NCI-H2081 treated with DMSO at 0.1 percent for 48 hours (cell line): ENCODE results near the gene ASXL2.
"Not testable (repeated sequence)": the region's sequence is repeated elsewhere in the genome, so short reads cannot be mapped to it uniquely, and the experiment has no call there.

Experiments
- DNase-seq: peaks from one replicate; lab custom pipeline; 2025; lab: John Stamatoyannopoulos, UW

ASXL2 gene

DNA sequence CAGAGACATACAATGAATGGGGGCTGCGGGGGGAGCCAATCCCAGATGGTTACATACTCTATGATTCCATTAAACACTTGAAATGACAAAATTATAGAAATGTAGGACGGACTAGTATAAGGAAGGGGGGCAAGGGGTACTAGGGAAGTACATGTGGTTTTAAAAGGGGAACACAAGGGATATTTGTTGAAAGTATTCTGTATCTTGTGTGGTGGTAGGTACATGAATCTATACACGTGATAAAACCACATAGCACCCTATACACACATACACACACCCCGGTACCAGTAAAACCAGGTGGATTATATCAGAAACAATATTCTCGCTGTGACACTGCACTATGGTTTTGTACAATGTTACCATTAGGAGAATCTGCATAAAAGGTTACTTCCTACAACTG, 45.4 kb downstream of the ASXL2 start:
- DNase-seq = no peak

DNA sequence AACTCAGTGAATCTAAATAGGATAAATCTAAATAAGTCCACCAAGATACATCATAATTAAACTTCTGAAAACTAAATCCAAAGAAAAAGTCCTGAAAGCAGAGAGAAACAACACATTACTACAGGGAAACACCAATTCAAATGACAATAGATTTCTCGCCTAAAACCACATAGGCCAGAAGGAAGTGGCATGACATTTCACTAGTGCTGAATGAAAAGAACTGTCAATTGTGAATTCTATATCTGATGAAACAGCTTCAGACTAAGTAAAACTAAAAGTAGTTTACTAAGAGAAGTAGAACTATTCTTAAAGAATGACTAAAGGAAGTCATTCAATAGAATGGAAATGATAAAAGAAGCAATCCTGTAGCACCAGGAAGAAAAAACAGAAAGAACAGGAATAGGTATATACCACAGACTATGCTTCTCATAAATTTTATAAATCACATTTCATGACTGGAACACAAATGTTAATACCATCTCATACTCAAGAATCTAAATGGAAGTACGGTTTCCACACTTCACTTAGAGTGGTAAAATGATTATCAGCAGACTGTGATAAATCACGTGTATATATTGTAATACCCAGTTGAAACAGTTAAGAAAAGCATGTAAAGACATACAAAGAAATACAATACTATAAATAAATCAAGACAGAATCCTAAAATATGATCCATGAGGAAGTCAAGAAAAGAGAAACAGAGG, 46.4 kb downstream of the ASXL2 start:
- DNase-seq = no peak

DNA sequence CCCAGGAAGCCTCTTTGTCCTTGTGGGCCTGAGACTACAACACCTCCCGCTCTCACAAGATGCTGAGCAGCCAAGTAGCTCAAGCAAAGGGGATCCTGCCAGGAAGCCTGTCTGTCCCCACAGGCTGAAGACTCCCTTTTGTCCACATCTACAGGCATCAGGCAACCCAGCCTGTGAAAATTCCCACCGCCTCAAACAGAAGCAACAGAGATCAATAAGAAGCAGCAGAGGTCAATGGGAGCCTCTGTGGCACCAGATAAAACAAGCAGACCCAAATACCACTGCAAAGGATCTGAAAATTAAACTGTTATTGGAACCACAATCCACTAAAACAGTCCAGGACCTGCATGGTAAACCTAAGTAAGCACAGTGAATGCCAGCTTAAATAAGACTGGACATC, 48.5 kb downstream of the ASXL2 start:
- DNase-seq = no peak

DNA sequence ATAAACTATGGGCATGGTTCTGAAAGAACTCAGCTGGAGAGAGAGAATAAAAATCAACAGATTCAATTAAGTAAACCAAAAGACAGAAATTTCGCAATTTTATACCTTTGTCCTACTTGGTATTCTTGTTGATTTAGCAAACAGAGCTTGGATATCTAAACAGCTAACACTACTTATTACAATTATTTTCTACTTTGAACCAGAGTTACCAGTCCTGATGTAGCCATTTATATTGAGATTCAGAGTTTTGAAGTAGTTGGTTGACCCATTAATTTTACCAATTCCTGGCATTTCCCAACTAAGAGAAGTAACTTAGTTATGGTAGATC, 48.9 kb downstream of the ASXL2 start:
- DNase-seq = no peak

DNA sequence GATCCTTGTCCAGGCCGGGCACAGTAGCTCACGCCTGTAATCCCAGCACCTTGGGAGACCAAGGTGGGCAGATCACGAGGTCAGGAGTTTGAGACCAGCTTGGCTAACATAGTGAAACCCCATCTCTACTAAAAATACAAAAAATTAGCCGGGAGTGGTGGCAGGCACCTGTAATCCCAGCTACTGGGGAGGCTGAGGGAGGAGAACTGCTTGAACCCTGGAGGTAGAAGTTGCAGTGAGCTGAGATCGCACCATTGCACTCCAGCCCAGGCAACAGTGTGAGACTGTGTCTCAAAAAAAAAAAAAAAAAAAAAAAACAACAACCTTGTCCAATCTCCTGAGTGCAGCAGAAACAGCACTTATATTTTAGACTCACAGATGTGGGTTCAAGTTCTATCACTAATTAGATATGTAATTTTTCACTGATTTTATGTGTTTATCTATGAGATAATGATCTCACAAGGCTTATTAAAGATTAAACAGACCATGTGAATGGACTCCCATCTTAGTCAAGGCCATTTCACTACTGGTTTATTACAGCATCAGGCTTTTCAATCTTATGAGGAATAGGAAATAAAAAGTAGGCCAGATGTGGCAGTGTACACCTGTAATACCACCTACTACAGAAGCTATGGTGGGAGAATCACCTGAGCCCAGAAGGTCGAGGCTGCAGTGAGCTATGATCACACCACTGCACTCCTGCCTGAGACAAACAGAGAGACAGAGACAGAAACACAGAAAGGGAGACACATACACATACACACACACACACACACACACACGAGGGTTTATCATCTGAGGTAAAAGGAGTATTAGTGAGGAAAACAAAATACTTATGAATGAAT, 49.5 kb downstream of the ASXL2 start:
- DNase-seq = not testable (repeated sequence)

DNA sequence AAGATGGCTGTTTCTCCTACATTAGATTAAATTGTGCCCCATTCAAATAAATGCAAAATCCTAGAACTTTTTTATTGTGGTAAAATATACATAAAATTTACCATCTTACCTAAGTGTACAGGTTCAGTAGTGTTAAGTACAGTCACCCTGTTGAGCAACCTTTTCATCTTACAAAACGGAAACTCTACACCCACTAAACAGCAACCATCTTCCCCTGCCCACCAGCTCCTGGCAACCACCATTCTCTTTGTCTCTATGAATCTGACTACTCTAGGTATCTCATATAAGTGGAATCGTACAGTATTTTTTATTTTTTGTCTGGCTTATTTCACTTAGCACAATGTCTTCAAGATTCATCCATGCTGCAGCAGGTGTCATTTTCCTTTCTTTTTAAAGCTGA, 53.0 kb downstream of the ASXL2 start:
- no peak for DNase-seq

DNA sequence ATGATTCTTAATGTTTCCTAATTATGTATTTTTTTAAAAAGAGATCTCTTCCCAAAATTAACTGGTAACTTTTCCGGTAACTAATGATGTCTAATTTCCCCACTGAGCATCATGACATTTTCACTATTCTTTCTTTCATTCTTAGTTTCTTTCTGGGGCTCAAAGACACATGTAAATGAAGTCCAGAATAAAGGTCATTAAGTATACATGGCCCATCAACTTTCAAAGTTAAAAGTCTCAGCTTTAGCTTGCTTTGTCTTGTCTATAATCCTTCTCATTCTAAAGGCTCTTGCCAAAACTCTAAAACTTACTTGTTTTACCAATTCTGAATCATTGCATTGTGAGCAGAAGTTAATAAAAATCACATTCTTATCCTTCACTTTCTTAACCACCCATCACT, 53.6 kb downstream of the ASXL2 start:
- DNase-seq = no peak

DNA sequence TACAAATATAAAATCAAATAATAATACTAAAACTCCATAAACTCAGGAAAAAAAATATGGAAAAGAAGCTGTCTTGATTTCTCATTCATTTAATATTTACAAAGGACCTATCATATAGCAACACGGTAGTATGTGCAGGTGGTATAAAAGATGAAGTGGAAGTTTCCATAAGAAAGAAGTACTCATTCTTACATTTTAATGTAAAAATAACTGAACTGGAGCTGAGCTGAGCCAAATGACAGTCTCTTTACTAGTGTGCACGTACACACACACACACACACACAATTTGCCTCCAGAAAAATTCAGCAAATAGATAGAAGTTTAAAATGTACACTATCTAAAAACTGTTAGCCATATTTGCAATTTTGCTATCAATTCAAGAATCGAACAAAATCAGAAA, 54.1 kb downstream of the ASXL2 start:
- no peak for DNase-seq

DNA sequence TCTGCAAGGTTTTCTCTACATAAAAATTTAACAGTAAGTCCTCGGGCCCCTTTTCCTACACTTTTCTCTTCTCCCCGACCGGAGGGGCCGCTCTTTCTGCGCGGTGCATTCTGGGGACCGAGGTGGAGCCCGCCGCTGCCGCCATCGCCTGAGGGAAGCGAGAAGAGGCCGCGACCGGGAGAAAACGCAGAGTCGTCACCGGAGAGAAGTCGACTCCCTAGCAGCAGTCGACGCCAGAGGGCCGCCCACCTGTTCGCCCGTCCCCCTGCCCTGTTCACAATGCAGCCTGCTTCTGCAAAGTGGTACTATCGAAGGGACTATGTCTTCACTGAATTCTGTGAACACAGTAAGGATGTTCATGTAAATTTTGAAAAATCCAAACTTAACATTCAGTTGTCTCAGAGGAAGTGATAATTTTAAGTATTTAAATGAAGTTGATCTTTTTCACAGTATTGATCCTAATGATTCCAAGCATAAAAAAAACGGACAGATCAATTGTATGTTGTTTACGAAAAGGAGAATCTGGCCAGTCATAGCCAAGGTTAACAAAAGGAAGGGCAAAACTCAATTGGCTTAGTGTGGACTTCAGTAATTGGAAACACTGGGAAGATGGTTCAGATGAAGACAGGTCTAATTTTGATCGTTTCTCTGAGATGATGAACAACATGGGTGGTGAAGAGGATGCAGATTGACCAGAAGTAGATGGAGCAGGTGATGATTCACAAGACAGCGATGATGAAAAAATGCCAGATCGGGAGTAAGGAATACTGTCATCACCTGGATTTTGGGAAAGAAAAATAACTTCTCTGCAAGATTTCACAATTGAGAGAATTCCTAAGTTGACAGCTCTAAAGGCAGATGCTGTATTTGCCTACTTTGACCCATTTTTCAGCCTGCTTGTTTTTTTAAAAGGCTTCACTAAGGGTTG, 55.8 kb downstream of the ASXL2 start:
- DNase-seq = no peak

DNA sequence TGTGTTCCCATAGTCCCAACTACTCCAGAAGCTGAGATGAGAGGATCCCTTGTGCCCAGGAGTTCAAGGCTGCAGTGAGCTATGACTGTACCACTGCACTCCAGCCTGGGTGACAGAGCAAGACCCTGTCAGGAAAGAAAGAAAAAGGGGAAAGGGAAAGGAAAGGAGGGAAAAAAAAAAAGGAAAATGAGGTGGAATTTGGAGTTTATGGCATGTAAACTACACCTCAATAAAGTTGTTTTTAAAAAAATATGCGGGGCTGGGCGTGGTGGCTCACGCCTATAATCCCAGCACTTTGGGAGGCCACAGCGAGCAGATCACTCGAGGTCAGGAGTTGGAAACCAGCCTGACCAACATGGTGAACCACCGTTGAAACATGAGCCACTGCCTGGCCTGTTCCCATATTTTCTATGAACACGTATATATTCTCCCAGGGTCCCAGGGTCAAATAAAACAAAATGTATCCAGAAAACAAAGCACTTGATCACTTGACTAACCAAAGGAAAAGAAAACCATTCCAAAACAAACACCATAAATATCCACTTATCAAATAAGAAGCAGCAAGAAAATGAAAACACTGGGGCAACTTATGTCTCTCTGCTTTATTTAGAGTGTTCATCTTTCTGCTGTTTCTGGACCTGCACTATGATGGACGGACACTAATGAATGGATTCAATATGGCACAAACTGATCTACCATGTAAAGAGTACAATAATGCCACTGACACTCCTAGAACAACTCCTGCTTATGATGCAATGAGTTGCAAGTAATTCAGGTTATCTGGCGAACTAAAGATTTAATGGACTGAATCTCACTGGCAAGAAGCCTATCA, 56.8 kb downstream of the ASXL2 start:
- DNase-seq = no peak

DNA sequence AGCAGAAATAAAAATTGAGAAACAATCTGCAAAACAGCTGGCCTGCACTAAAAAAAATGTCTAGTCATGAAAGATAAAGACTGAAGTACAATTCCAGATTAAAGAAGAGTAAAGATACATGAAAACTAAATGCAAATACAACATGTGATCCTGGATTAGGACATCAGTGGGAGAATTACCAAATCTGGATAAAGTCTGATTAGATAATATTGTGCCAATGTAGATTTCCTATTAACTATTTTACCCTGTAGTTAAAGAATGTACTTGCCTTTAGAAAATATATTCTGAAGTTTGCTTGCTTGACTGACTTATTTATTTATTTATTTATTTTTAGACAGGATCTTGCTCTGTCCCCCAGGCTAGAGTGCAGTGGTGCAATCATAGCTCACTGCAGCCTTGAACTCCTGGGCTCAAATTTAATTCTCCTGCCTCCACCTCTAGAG, 58.7 kb downstream of the ASXL2 start:
- no peak for DNase-seq

DNA sequence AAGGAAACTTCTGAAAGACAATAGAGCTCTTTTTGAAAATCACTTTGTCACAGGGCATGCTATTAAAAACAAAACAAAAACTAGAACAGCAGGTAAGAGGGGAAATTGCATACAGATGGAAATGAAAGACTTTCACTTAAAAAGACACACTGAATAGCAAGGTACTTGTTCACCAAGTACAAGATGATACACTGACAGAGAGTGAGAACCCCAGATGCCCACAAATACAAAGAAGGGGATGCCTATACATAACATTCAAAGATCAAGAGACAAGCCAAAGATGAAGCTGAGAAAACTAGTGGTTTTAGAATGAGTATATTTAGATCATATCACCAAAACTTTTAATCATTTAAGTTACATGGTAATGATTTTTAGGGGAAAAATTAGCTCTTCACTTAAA, 60.7 kb downstream of the ASXL2 start:
- no peak for DNase-seq

DNA sequence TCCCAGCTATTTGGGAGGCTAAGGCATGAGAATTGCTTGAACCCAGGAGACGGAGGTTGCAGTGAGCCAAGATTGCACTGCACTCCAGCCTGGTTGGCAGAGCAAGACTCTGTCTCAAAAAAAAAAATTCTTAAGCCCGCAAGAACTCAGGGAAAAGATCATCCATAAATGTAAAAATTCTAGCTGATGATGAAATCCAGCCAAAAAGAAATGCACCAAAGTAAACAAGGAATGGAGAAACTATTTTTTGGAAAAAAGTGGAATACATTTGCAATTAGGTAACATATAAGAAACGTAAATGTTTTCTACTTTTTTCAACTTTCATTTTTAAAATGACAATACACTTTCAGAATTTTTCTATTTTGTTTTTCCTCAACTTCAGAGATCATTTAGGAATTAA, 61.3 kb downstream of the ASXL2 start:
- DNase-seq = no peak

DNA sequence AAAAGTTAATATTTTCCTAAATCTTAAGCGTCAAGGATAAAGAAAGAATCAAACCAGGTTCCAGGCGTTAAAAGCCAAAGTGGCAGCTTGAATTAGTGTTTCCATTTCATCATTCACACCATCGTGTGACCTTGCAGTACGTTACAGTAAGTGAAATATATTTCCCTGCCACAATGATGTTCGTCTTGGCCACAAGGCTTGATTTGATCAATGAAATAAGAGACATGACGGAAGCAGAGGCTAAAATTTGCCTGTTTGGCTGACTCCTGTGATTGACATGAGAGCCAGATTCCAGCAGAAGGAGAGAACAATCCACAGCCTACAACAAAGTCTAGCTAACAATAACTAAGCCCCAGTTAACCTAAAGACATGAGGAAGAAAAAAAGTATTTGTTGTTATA, 62.0 kb downstream of the ASXL2 start:
- DNase-seq = no peak

DNA sequence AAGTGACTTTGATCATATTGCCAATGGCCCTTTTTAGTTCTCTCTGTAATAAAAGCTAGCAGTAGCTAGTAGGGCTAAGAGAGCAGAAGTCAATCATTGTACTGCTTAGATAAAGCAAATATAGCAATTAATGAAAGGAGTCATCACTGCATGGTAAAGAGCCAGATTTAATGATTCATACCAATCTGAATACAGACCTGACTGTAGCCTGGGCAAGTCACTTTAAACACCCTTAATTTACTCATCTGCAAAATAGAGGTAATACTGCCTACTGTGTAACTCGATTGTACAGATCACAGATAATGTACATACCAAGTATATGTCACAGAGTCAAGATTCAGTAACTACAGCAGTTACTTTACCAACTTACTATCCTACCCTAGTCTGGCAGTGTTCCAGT, 63.6 kb downstream of the ASXL2 start:
- DNase-seq = no peak

DNA sequence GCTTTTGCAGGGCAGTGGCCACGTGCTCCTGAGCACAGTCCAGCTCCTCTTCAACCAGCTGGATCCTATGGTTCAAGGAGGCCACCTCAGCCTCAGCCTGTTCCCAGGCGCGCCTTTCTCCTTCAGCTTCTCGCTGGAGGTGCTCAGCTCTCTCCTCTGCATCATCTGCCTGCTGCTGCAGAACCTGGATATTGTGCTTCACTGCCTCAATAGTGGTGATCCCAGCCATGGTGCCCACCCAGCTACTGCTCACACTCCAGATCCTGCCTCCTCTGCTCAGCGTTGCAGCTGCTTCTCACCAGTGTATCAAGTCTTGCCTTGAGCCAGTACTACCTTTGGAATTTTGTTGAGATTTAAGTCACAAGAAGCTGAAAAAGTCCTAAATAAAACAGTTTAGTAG, 67.9 kb downstream of the ASXL2 start:
- DNase-seq = no peak

DNA sequence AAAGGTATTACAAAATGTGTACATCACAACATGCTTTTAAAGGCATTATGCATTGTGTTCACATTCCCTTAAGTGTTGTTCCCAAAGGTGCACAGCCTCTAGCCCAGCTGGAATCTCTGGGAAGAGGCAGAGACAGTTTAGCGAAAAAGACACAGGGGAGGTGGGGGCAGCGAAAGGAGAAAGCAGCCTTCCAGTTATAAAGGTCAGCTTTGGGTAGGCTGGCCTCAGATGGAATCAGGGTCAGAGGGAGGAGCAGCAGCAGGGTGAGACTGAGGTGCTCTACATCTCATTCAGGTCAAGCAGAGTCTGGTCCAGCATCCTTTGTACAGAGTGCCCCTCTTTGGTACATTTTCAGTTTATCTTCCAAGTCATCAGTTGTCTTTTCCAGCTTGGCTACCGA, 68.6 kb downstream of the ASXL2 start:
- no peak for DNase-seq

DNA sequence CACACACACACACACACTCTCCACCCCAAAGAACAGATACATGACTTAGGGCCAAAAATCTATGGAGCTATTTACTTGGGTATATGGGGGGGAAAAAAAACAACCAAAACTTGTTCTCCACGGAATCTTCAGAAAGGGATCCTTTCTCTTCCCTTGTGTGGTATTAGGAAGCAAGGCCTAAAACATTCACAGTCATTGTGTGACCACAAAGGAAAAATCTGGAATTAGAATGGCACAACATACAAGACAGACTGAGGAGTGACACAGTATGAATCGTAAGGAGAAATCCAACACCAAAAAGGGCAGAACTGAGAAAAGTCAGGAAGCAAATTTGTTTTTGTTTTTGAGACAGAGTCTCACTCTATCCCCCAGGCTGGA, 70.3 kb downstream of the ASXL2 start:
- no peak for DNase-seq

DNA sequence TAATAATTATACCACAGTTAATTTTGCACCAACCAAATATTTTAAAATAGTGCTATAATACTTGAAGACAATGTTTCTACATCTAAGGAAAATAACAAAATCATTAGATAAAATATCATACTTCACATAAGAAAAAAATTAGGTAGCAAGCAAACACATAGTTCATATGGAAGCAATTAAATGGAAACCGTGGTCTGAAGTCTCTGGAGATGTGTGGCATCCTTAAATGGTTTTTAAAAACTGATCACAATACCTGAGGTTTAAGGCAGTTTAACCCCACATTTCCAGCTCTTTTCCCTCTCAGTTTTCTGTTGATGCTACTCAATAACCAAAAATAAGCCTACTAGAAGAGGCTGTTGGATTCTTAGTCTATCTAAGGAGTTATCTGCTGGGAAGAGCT, 71.3 kb downstream of the ASXL2 start:
- DNase-seq = no peak

DNA sequence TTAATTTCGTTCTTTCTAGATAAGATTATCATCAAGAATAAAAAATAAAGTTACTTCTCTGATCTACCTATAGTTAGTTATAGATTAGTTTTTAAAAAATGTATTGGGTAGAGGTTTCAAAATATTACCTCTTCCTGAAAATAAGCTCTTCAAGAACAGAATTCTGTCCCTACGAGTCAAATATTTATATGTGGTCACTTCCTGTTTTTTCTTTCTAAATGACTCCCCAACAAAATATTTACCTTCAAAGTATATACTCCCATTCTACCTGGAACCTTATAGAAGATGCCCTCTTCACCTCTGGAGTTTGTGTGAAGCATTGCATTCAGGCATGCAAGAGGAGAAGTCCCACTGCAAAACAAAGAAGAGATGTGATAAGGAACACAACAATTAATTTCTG, 72.3 kb downstream of the ASXL2 start:
- DNase-seq = no peak

DNA sequence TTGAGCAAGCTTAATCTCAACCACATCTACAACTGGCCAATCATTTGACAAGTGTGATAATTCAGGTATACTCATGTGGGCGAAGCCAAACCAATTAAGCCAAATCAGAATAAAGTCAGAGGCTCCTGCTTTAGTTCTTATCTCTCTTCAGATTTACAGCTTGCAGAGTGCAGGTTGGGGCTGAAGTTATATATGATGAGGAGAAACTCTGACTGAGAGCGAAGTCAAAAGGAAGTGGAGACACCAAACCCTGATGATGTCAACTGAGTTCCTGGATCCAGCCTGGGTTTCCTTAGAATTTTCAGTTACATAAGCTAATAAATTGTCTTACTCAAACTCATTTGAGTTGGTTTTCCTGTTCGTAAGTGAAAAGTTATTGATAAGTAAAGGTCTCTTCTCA, 73.9 kb downstream of the ASXL2 start:
- DNase-seq = no peak

DNA sequence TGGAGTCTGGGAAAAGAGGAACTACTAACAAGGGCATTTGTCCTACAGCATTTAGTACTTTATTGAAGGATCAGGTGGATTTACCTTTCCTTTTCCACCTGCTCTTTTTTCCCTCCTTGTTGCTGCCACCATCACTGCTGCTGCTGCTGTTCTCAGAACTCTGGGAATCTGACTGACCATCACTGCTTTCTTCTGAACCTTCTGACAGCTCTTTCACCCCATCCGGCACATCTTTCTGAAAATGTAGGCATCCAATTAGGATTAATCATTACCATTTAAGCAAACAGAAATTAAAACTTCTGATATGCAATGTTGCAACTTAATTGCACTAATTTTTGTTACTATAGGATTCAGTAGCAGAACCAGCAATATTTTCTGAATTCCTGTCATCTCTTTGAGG, 79.0 kb downstream of the ASXL2 start:
- DNase-seq = no peak
